Fibroblast of villous mesenchyme (primary cell): ENCODE results near the gene CBX4. TPM values are rescaled to one million over a fixed set of nuclear protein-coding genes. Genes with fewer than 3 reads are reported as not detected.

Experiments used
- DNase-seq: peaks from one replicate; pipeline ENCODE4 v3.0.0-alpha.2; 2010; ENCODE audit warnings: low read depth
- H3K4me3 ChIP-seq: 2 replicates; pipeline ENCODE4 v1.5.1; 2011; ENCODE audit warnings: low read depth, mild to moderate bottlenecking, low read length
- total RNA-seq: library from RNA; depleted of rRNA; stranded (reverse); fragments of >200 nt; gene quantifications from 2 replicates; pipeline ENCODE4 v1.2.3, GENCODE V29; 2012
- TF ChIP-seq, protein P1 (sequence below): IDR thresholded peaks from 2 replicates; pipeline ENCODE4 v1.5.1; 2012; ENCODE audit warnings: low read depth, mild to moderate bottlenecking, low read length; ENCODE audit not compliant: insufficient read depth

Gene CBX4
- total RNA-seq, 1 donor: 13.0 TPM

GRCh38 chr17:79833110-79833450 is 6.2 kb downstream of the CBX4 start:
- TF ChIP-seq, protein P1, sequence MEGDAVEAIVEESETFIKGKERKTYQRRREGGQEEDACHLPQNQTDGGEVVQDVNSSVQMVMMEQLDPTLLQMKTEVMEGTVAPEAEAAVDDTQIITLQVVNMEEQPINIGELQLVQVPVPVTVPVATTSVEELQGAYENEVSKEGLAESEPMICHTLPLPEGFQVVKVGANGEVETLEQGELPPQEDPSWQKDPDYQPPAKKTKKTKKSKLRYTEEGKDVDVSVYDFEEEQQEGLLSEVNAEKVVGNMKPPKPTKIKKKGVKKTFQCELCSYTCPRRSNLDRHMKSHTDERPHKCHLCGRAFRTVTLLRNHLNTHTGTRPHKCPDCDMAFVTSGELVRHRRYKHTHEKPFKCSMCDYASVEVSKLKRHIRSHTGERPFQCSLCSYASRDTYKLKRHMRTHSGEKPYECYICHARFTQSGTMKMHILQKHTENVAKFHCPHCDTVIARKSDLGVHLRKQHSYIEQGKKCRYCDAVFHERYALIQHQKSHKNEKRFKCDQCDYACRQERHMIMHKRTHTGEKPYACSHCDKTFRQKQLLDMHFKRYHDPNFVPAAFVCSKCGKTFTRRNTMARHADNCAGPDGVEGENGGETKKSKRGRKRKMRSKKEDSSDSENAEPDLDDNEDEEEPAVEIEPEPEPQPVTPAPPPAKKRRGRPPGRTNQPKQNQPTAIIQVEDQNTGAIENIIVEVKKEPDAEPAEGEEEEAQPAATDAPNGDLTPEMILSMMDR: no peak
- no peak for DNase-seq
- H3K4me3 ChIP-seq: peak overlapping the region; percentile 43

DNA sequence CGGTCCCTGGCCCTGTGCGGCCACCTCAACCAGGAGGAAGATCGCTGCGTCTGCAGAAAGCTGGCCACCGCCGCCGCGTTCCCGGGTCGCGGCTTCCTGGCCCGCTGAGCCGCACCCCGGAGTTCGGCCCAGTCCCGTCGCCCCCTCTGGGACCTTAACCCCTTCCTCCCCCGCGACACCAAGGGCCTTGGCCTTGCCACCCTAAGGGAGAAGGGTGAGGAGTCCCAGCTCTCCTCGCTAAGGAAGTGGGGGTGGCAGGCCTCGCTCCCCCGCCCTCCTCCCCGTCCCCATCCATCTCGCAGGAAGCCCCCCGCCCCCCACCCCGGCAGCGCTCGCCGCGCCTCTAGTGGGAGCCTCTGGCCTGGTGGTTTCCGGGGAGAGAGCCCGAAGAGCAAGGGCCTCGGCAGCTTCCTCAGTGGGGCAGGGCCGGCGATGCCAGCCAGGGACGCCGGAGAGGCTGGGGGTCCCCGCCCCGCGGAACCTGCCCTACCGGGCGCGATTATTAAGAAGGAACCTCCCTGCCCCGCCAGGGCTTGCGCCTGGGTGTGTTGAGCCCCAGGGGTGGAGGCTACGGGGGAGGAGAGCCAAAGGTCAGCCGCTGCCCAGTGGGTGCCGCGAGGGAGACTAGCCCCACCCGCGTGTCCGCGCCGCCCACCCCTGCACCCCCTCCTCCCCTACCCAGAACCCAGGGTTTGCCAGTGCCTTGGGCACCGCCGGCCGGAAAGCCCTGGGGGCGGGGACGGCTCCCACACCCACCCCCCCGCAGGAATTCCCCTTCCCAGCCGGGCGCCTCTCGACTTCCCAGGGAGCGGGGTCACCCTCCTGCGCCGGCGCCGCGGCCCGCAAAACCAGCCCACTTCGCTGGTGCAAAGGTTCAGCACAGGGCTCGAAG is 6.8 kb downstream of the CBX4 start:
- peak overlapping the region; percentile 43 for H3K4me3 ChIP-seq
- TF ChIP-seq, protein P1: no peak
- peak; percentile 45 for DNase-seq

DNA sequence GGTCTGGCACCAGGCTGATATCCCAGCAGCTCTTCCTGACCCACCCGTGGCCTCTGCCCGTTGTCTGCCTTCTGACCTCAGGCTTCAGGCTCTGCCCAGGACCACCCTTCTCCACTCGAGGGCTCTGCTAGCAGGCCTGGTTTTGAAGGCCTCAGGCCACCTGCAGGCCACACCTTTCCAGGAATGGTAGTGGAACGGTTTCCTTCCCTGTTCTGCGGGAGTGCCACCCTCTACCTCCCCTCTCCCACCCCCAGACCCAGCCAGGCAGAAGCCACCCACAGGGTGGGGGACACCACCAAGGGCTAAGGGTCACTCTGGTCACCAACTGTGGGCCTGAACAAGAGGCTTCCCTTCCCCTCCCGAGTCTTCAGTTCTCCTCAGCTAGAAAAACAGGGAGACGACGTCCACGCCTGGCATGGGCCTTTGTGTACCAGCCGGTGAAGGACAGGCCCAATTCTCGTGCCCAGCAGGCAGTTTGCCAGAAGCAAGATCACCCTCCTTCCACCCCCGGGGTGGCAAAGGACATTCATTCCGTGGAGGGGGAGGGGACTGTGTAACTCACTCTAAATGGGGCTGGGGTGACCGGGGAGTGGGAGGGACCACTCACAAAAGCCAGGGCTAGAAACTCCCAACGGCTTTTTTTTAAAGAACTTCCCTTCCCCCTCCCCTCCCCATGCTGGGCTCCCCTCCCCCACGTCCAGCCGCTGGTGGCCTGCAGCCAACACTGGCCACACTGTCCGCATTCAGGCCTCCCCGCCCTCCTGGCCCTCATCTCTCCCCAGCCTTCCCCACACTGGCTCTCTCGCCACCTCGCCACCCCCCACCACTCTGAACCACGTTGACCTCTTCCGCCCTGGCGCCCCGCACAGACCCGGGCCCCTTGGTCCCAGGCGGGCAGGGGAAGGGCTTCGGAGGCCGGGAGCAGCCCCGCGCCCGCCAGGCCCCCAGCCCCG is 7.7 kb downstream of the CBX4 start:
- TF ChIP-seq, protein P1: no peak
- DNase-seq: peak; percentile 50
- H3K4me3 ChIP-seq: peak overlapping the region; percentile 43

DNA sequence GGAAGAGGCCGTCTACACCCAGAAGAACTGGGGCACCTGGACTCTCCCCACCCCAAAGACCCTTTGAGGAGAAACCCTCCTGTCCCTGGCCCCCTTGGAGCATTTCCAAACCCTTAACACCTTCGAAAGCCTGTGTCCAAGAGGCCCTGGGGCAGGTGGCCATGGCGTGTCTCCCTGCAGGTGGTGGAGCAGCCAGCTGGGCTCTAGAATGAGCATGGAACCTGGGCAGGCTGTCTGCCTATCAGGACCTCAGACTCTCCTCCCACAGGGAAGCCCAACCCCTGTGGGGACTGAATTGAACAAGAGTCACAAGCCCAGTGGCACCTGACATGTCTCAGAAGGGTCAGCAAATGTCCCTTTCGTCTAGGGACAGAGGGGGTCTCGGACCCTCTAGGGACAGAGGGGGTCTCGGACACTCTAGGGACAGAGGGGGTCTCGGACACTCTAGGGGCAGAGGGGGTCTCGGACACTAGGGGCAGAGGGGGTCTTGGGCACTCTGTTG is 8.4 kb downstream of the CBX4 start:
- no peak for DNase-seq
- H3K4me3 ChIP-seq: no peak overlapping the region
- TF ChIP-seq, protein P1: no peak

- DNase-seq: no peak
- TF ChIP-seq, protein P1: no peak
- H3K4me3 ChIP-seq: no peak overlapping the region
These were observed 8.9 kb downstream of the CBX4 start for GRCh38 chr17:79830303-79830702.

- no peak for DNase-seq
- TF ChIP-seq, protein P1: no peak
- H3K4me3 ChIP-seq: no peak overlapping the region
These were observed 9.8 kb downstream of the CBX4 start for GRCh38 chr17:79829457-79829856.
